GM21528 (cell line): ENCODE measurements around the gene DAPK2.

ENCODE experiments used
- ATAC-seq: cut with Tn5 transposase; IDR thresholded peaks from one replicate; pipeline ENCODE4 v1.9.1; 2021; ENCODE audit warnings: mild to moderate bottlenecking, moderate library complexity; ENCODE audit not compliant: unreplicated experiment, low FRiP score

The DAPK2 gene

DNA sequence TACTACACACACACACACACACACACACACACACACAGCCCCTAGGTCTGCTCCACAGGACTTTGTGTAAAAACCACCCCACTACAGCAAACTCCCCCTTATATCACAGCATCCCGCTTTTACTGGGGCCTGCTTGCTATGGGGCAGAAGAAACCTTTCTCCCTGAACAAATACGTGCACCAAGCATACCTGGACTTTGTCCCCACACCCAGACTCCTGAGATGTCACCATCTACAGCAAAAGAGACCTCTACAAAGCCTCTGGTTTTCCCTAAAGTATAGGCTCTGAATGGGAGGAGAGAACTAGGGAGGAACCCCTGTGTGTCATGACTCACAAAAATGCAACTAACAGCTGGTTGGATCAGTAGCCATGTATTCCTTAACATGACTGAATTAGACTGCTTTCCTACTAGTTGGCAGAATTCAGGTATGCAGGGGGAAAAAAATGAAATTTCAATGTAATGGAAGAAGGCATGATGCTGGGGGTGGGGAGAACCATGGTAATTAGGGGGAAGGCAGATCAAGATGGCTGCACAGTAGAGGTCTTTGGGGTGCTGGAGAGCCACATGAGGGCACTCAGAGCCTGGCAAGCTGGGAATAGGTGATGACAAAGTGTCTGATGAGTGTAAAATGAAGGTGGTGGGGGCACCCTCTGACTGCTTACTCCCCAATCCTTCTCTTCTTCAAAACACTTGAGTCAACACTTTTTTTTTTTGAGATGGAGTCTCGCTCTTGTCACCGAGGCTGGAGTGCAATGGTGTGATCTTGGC, 45.9 kb downstream of the DAPK2 start:
- no peak for ATAC-seq

- no peak for ATAC-seq
Measured at GRCh38 chr15:63999177-63999576, 47.1 kb downstream of the DAPK2 start.

- no peak for ATAC-seq
Measured at GRCh38 chr15:63998489-63998888, 47.8 kb downstream of the DAPK2 start.

- ATAC-seq, result no peak
Measured at GRCh38 chr15:63997715-63998442, 48.4 kb downstream of the DAPK2 start.

DNA sequence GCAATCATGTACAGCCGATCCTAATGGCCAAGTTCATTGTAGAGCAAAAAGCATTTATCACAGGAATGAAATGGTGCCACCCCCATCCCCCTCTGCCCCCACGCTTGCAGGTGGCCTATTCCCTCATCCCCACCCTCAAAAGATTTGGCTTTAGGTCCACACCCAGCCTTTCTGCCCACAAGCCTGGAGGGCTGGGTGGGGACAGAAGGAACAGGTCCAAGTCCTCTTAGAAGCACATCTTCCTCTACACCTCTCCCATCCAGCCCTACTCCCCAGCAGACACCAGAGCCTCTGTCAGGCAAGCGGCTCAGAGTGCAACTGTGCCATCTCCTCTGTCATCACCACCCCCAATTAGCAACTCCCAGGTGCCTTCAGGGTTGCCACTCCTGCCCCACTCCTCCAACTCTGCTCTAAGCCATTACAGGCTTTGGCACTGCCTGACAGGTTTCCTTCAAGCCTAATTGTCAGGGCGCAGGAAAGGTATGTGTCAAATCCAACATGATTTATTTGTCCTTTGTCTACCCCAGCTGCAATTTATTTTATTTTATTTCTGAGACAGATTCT, 49.4 kb downstream of the DAPK2 start:
- no peak for ATAC-seq

- ATAC-seq, result no peak
Measured at GRCh38 chr15:63995789-63996188, 50.5 kb downstream of the DAPK2 start.

- ATAC-seq, result no peak
Measured at GRCh38 chr15:63994073-63994600, 52.1 kb downstream of the DAPK2 start.

DNA sequence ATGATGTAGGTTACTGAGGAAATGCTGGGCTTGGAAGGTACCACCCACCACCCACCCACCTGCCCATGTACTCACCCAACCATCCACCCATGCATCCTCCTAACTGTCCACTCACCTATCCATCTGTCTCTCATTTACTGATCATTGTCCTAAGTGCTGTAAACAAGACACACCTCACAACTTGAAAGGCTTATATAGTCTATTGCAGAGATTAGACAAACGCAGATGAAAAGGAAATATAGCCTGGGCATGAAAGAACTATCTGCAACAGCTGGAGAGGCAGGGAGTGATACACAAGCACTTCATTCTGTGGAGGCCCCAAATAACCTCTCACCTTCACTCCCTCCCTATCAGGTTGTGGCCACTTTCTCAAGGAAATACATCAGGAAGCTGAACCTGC, 54.0 kb downstream of the DAPK2 start:
- ATAC-seq, result no peak

- no peak for ATAC-seq
Measured at GRCh38 chr15:63991706-63992105, 54.6 kb downstream of the DAPK2 start.

DNA sequence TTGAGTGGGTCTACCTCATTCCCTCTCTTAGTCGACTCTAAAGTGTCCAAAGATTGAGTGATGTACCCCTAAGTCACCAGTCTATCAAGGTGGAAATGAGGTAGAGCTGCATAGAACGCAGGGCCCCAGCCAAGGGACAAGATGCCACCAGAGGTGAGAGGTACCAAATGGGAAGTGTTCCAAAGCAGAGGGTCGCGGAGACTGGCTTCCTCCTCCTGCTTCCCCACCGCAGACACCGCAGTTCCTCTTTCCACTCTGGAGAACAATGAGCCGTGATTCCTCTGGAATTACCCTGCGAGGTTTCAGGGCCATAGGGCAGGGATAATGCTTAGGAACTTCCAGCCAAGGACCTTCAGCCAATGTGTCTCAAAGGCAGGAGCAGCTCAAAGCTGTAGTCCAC, 55.8 kb downstream of the DAPK2 start:
- no peak for ATAC-seq

- ATAC-seq, result no peak
Measured at GRCh38 chr15:63987796-63988378, 58.4 kb downstream of the DAPK2 start.

DNA sequence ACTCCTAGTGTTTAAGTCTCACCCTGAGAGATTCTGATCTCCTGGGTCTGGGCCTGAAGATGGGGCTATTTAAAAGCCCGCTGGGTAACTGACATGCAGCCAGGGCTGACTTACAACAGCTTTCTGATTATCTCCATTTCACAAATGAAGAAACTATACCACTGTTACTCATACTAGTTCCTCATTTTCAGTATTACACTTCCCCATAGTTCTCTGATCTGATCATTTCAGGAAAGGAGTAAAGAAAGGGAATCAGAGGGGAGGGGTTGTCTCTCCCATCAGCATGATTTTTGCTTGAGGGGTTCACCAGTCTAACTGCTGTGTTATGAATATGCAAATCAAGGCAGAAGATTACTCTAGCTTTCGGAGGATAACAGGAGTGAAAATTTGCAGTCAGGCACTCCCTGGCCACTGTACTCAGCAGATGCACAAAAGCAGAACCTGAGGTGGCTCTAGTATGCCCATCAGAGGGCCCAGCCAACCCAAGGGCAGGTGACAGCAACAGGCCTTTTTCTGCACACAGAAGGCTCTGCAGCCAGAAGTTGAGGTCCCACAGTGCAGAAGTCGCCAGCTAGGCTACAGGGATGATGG, 59.4 kb downstream of the DAPK2 start:
- ATAC-seq, result peak; percentile 67

DNA sequence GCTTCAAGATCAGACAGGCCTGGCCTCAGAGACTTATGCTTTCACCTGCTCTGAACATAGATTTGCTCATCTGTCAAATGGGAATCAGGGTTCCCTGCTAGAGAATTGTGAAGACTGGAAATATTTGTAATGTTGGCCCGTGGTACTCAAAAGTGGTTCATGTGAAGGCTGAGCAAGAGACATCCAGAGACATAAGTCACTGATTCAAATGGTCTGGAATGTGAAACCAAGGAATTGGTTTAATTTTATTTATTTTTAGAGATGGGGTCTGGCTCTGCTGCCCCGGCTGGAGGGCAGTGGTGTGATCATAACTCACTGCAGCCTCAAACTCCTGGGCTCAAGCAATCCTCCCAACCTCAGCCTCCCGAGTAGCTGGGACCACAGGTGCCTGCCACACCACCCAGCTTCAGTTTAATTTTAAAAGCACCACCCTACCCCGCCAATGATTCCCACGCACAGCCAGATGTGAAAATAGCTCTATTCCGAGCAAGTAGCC, 60.1 kb downstream of the DAPK2 start:
- no peak for ATAC-seq

DNA sequence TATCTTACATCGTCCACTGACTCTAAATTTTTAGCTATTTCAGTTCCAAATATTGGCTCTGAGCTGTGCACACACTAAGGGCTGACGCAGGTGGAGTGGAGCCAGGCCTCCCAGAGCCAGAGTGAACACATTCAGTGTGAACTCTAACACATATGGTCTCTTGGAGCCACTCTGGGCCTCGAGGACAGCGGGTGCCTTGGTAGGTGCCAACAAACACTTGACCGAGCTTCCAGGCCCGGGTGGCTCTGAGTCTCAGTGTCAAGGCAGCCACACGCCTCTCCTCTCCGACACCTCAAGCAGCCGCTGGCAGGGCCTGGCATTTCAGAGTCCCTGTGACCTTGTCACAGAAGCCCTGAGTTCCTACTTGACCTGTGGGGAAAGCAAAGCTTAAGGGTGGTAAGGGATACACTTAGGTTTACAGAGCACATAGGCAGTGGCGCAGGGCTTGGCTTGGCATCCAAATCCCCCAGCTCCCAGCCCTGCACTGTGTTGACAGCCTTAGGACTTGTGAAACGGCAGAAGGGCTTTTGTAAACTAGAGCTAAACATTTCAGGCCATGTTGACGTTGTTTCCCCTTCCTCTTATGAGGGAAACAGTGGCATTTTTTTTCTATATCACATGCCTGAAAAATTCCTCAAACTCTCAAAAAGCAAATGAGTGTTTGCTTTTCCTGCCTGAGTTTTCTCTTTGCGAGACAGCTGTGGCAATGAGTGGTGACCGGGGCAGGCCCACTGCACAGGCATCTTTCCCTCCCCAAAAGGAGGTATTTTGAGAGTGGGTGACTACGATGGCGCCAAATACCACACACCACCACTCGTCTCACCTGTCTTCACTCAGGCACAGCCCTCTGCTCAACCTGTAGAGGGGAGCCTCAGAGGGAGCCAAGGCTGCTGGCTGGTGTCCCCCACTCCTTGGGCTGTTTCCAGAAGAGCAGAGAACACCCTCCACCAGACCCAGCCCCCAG, 60.8 kb downstream of the DAPK2 start:
- ATAC-seq, result no peak

DNA sequence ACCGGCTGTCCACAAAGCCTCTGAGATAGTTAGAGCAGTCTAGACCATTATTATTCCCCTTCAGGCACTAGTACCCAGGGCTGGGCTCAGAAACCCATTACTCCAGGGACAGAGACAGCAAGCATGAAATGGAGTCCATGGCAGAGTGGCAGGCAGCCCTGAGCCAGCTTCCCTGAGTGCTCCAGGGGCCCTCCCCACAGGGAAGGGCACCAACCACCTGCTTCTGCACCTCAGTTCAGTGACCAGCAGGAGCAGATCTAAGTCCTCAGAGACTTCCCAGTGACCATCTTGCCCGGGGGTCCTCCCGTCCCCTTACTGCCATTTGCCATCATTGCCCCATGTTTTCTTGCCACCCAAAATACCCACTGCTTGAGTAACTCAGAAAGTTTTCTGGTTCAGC, 62.0 kb downstream of the DAPK2 start:
- no peak for ATAC-seq

DNA sequence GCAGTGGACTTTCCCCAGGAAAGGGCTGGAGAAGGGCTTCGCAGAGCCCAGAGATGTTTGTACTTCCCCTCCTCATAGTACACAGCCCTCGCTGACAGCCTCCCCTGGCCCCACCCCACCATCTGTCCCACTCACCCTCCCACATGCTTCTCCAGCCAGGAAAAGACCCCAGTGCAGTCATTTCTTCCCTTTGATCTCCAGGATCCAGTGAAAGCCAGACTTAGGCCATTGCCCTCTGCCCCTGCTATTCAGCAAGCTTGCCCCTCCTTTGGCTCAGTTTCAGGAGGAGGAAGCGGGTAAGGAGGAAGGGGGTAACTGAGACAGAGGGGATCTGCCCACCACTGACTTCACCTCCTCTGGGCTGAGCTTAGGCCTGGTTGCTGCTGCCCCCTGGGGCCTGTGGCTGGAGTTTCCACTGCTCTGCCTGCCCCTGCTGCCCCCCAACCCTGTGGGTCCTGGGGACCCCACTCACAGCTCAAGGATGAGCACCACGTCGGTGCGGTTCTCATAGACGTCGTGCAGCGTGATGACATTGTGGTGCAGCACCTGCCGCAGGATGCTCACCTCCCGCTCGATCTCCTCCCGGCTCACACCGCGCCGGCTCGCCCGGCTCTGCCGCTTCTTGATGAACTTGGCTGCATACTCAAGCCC, 63.1 kb downstream of the DAPK2 start:
- no peak for ATAC-seq

GRCh38 chr15:63982381-63982854, 63.9 kb downstream of the DAPK2 start:
- ATAC-seq, result no peak

- no peak for ATAC-seq
Measured at GRCh38 chr15:63981596-63982320, 64.5 kb downstream of the DAPK2 start.
